Stimulated activated CD8-positive, alpha-beta memory T cell treated with anti-CD3 and anti-CD28 coated beads, Interleukin-4, amount 100 ng/mL, for 48 hours (primary cell): ENCODE measurements around the gene SLC35F4.

ENCODE experiments used
- DNase-seq: peaks from one replicate; pipeline ENCODE4 v3.0.0-alpha.2; 2020

SLC35F4 gene

DNA sequence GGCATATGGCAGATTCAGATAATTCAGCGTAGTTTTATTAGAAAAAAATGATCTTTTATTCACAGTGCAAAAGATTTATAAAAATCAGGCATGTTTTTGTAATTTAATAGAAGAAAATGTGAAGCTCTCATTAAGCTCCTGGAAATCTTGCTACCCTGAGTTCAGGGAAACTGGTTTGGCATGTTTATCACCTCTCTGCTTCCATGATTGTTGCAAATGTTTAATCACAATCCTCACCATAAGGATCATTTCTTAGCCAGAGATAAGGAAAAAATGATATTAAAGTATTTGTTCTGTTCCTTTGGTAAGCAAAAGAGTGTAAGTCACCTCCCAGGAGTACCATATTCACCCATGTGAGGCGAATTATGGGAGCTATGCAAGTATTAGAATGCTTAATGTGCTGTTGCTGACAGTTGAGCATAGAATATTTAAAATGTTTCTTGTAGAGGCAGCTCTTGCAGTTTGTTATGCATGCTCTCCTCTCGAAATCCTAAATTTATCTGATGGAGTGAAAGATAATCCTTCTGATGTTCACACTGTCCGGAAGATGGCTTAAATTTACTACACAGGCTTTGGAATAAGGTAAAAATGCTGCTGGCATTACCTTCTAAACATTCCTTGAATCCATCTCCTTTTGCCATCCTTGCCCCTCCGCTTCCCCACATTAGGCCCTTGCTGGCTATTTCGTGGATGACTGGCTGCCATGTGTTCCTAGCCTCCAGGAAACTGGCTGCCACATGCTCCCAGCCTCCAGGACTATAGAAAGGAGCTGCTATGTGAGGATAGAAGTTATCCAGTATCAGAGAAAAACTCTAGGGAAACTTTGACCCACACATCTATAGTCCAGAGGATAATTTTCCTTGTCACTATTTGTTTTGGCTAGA, 256.5 kb downstream of the SLC35F4 start:
- DNase-seq: no peak

DNA sequence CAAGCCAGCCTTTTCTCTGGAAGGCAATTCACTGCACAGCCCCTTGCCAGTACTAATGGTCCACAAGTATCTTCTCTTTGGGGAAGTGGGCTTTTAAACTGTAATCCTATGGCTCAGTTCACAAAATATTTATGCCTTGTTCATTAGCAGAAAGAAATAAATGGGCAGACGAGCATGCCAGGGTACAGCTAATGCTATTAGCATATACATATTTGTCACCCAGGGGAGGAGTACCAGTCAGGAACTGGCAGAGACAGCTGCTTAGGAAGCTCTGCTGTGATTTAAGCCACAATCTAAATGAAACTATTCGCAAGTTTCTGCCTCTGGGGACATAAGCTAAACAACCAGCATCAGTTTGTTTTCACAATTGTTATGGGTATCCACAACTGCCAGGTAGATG, 258.8 kb downstream of the SLC35F4 start:
- DNase-seq: no peak

DNA sequence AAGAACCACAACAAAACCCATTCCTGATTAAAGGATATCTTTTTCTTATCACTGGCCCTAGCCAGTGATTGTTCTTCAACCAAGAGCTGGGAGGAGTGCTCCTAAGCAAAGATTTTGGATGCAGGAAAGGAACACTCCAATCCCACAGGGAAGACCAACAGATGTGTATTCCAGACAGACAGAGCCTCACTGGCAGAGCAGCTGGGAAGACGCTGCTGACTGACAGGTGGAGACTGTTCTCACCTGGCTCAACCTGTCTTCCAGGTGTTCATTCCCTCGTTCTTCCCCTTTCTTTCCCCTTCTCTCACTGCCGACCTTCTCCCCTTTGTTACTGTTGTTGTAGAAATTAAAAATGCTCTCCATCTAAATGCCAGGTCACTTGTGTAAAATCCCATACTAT, 282.5 kb downstream of the SLC35F4 start:
- no peak for DNase-seq

DNA sequence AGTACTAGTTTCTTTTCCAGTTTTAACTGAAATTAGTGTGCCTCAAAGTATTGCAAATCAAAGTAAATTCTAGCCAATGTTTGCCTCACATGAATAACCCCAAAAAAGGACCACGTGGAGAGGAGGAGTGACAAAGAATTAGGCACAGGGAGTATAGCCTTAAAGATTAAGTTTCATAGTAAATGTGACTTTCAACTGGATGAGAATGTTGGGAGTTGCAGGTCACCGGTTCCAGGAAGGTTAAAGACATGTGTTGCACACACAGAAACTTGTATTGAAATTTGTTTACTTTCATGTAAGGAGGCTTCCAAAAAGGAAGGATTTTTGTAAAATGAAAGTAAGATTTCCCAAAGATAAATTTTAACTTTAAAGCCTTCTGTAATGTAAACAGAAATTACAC, 283.1 kb downstream of the SLC35F4 start:
- DNase-seq: no peak

DNA sequence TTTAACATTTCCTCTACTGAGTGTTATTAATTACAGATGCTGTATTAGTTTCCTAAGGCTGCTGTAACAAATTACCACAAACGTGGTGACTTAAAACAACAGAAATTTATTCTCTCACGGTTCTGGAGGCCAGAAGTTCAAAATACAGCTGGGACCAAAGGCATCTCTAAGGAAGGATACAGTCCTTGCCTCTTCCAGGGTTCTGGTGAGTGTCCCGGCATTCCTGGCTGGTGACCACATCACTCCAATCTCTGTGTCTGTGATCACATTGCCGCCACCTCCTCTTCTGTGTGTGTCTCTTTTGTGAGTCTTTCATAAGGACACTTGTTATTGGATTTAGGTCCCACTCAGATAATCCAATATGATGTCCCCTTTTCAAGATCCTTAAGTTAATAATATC, 287.1 kb downstream of the SLC35F4 start:
- DNase-seq: no peak

DNA sequence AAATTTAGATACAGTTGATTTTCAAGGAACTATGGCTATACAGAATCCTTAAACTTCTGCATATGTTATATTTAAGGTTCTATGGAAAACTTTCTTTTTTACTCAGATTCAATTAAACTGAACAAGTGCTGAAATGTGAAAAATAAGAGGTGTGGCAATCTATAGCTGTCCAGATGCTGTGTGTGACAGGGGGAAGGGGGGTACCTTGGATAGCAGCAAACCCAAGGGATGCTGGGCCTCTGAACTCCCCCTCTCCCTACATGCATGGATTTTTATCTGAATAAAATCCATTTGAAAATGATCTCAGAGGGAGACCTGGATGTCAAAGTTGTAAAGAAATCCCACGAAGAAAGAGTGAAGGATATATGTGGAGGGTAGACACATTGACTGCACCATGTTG, 289.4 kb downstream of the SLC35F4 start:
- no peak for DNase-seq

DNA sequence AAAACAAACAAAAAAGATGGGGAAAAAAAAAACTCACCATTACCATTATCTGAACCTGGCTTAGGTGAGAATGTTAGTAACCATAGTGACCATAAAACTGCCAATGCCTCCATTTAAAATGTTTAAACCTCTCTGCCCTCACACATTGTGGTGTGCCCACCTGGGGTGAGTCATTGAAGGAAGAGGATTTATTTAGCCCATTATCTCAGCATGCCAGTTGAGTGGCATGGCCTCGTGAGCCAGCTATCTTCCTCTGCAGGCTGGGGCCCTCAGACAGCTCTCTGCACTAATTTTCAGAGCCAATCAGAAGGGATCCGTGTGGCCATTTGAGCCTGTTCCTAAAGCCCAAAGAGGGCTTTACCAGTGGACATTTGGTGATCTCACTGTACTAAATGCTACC, 290.4 kb downstream of the SLC35F4 start:
- no peak for DNase-seq

DNA sequence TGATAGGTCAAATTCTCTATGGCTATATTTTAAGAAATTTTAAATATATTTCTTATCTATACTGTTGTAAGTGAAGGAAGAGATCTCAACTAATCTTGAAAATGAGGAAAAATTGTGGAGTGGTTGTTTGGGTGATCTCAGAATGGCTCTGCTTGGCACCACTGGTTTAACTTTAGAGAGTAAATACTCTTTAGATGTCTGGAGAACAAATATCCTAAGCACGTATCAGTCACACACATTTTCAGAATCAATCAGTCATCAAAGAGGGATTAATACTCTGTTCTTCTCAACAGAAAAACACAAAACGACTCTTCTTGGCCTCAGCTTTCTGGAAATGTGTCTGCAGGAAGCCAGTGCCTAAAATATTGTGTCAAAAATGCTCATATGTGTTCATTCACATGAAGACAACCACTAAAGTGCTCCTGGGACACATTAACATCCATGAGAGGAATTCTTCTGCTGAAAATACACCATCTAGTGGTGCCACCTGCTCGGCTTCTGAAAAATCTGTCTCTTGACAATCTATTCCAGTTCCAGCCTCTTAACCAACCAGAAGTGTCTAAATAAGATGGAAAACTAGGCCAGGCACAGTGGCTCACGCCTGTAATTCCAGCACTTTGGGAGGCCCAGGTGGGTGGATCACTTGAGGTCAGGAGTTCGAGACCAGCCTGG, 291.1 kb downstream of the SLC35F4 start:
- no peak for DNase-seq

DNA sequence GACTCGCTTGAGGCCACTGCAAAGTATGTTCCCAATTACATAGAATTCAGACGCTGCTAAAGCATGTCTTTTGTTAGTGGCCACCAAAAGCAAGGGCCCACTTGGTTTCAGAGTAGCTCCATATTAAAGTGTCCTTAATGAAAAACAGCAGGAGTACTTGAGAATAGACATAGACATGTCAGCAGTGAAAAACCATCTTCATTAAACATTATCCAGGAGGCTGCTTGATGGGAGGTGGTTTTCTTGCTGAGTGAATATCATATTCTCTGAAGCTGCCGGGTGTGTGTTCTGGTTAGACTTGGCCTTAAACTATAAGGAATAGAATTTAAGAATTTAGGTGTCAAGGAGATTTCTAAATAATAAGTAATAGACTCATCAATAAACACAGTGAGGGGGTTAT, 292.7 kb downstream of the SLC35F4 start:
- no peak for DNase-seq

DNA sequence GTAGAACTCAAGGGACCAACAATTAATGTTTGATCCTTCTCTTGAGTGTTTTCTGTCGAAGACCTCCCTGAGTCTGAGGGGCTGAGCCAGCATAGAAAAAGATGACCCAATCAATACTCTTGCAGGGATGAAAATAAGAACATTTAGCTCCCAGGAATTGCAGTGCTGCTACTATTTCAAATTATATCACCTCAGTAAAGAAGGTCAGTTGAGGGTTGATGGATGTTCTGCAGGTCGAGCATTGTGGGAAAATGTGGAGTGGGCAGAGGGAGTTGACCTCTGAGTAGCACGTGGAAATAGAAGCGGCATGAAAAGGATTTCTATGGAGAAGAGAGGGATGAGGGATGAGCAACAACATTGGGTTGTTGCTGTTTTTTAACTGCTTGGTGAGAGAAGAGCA, 297.3 kb downstream of the SLC35F4 start:
- DNase-seq: no peak

DNA sequence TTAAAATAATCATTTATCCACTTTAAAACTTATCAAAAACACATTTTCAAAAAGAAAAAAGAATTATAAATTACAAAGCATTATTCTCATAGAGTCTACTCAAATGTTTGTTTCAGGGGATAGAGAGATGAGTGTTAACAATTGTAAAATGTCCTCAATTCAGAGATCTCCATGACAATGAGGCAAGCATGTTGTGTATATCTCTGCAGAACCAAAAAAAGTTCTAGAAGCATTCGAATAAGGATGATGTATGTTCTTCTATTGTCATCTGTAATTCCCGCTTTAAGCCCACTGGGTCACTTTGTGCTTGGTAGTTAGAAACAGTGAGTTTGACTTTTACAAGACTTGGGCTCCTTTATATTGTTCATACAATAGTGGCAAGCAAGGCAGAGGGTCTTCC, 298.7 kb downstream of the SLC35F4 start:
- DNase-seq: no peak

DNA sequence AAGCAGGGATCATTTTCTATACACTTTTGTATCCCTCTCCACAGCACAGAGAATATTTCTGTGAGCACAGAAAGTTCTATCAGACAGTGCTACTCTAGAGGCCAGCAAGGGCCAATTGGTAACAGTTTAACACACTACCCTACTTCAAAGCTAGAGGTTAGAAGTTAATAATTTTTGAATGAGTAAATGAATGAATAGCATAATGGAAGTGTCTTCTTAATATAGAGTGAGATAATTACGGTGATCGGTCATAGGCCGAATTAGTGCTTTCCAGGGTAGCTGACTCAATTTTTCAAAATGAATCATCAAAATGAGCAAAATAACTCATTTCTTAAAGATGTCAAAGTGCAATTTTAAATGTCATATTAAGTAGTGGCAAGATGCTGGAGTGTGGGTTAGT, 305.2 kb downstream of the SLC35F4 start:
- DNase-seq: no peak

DNA sequence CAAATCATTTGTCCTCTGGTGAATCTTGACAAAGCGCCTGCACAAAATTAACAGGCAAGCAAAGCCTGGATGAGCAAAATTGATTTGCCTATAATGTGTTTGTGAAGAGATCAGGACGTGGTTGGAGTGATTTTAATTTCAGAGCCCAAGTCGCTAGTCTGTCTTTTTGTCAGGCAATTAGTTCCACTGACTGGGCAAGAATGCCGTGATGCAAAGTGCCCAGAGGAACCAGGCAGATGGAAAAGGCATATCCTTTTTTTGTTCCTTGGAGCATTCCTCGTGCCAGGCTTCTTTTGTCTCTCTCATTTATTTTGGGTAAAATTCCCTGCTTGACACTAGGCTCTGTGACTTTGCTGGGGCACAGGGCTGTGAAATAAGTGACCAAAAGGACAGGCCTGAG, 306.3 kb downstream of the SLC35F4 start:
- no peak for DNase-seq

DNA sequence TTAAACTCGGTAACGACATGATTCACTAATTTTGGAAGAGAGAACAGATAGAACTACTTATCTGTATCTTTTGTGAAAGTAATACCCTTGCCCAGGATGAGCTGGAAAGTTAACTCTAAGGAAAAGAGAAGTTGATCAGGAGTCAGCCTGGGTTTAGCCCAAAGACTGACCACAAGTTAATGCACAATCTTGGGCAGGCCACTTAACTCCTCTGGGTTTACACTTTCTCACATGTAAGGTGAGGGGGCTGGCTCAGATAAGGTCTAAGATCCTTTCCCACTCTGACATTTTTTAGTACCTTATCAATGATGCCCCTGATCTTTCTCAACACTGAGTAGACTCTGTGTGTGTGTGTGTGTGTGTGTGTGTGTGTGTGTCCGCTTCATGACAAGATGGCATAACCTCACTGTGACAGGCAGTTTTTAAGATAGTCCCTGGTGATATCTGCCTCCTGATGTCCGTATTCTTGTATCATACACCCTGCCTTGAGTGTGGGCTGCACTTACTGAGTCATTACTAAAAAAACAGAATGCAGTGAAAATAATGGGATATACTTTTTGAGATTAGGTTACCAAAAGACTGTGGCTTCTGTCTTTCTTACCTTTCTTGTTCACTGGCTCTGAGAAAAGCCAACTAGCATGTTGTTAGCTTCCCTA, 316.0 kb downstream of the SLC35F4 start:
- DNase-seq: no peak

DNA sequence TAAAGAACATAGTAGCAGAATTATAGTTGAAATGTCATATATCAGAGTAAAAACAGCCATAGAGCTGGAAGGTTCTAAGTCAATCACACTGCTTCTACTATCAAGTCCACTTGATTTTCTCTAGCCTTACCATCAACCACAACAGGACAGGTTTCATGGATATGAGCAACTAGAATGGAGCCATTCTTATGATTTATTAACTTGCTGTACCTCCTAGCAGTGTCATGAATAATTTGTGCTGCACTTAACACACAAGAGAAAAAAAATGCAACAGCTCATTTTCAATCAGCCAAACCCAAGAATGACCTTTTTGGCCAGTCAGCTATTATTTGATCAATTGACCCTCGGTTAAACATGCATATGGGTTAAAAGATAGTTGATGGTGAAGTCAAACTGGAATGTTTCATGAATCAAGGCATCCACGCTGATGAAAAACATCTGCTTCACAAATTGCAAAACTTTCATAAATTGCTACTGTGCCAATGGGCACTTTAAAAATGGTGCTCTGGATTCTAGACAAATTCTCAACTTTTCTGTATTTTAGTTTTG, 316.8 kb downstream of the SLC35F4 start:
- no peak for DNase-seq

DNA sequence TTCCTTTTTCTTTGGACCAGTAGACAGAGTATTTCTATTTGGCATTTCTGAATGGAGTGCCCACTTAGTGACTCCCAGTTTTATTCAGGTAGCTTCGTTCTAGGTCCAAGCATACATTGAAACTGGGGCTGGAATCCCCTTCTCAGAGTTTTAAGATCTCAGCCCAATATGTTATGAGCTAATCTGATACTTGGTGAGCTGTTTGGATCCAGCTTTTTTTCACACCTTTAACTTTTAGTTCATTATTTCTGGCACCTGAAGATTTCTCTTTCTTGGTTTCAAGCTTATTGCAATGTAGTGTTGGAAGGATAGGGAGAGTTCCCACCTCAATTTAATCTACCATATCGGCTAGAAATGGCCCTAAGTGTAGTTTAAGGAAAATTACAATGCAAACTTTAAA, 318.8 kb downstream of the SLC35F4 start:
- no peak for DNase-seq

DNA sequence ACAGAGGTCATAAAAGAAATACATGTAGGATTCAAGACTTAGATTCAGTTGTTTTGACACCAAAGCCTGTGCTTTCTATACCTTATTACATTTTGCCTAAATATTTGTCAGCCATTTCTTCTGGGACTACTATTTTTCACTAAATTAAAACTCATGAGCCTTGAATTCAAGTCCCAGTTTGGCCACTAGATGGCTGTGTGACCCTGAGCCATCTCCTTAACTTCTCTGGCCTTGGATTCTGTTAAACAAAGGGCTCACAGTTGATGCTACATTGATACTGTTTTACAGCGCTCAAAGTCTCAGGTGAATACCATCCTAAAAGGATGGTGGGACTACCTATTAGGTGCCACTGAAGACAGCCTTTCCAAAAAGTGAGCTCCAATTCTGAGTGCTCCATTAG, 332.7 kb downstream of the SLC35F4 start:
- peak; percentile 25 for DNase-seq

DNA sequence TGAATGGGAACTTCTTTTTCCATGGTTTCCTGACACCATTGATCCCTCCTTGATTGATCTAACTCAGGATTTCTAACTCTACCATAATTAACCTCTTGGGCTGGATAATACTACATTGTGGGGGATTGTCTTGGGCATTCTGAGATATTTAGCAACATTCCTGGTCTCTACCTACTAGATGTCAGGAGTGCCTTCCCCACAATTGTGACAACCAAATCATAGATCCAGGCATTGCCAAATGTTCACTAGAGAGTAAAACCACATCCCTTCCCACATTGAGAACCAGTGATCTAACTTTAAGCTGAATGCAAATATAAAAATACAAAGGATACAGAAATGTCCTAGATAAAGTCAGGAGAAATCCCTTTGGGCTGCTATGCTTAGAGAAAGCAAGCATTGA, 335.3 kb downstream of the SLC35F4 start:
- DNase-seq: no peak

DNA sequence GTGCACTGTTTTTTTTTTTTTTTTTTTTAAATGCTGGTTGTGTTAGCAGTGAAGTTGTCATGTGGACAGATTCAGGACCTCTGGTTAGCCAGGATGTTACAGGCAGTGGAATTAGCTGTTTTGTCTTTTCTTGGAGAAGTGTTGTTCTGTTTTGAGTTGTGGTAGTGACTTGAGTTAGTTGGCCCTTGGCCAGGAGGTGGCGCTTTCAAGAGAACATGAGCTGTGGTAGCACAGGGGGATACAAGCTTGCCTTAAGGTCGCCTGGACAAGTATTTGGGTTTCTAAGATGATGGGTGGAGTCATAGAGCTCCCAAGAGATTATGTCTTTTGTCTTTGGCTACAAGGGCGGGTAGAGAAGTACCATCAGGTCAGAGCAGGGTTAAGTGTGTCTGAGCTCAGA, 338.9 kb downstream of the SLC35F4 start:
- DNase-seq: no peak

DNA sequence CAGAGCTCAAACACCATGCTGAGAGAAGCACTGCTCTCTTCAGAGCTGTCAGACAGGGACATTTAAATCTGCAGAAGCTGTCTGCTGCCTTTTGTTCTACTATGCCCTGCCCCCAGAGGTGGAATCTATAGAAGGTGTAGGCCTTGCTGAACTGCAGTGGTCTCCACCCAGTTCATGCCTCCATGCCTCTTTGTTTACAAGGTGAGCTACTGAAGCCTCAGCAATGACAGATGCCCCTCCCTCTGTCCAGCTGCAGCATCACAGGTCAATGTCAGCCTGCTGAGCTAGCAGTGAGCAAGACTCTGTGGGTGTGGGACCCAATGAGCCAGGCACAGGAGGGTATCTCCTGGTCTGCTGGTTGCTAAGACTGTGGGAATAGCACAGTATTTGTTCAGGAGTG, 346.8 kb downstream of the SLC35F4 start:
- no peak for DNase-seq
